Measurements from ENCODE around the gene PARD3.

DNA sequence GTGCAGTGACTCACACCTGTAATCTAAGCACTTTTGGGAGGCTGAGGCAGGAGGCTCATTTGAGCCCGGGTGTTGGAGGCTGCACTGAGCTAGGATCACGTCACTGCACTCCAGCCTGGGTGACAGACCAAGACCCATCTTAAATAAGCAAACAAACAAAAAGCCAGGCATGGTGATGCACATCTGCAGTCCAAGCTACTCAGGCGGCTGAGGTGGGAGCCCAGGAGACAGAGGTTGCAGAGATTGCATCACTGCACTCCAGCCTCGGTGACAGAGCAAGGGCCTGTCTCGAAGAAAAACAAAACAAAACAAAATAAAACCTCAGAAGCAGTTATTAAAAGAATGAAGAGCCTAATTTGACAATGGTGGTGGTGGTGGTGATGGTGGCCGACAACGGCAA, 132.5 kb downstream of the PARD3 start:
- TF ChIP-seq CTCF (IDR thresholded peaks at IDR 0.05 in 2 of 3, conservative IDR thresholded peaks at IDR 0.05 in 1 of 3; ENCODE audit: control insufficient read depth in 2 of 3, extremely low read depth in 1 of 3, insufficient read depth in 1 of 3, low read depth in 3 of 3, low read length in 3 of 3) (no peak), EED (IDR thresholded peaks at IDR 0.05; ENCODE audit: low read depth) (no peak), CBFB (IDR thresholded peaks at IDR 0.05; ENCODE audit: low read depth) (no peak), MEF2A (IDR thresholded peaks at IDR 0.05; ENCODE audit: insufficient read depth, low read depth, low read length) (no peak), POLR2A (IDR thresholded peaks at IDR 0.05; ENCODE audit: low read depth, low read length) (no peak)
- TF ChIP-seq, protein P1, sequence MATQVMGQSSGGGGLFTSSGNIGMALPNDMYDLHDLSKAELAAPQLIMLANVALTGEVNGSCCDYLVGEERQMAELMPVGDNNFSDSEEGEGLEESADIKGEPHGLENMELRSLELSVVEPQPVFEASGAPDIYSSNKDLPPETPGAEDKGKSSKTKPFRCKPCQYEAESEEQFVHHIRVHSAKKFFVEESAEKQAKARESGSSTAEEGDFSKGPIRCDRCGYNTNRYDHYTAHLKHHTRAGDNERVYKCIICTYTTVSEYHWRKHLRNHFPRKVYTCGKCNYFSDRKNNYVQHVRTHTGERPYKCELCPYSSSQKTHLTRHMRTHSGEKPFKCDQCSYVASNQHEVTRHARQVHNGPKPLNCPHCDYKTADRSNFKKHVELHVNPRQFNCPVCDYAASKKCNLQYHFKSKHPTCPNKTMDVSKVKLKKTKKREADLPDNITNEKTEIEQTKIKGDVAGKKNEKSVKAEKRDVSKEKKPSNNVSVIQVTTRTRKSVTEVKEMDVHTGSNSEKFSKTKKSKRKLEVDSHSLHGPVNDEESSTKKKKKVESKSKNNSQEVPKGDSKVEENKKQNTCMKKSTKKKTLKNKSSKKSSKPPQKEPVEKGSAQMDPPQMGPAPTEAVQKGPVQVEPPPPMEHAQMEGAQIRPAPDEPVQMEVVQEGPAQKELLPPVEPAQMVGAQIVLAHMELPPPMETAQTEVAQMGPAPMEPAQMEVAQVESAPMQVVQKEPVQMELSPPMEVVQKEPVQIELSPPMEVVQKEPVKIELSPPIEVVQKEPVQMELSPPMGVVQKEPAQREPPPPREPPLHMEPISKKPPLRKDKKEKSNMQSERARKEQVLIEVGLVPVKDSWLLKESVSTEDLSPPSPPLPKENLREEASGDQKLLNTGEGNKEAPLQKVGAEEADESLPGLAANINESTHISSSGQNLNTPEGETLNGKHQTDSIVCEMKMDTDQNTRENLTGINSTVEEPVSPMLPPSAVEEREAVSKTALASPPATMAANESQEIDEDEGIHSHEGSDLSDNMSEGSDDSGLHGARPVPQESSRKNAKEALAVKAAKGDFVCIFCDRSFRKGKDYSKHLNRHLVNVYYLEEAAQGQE (IDR thresholded peaks at IDR 0.05; ENCODE audit: low read depth, low read length): no peak

Data from GM12878 (cell line).